Mesothelial cell of epicardium (in vitro differentiated cells): ENCODE measurements around the gene C1orf74. TPM values are rescaled to one million over a fixed set of nuclear protein-coding genes. Genes with fewer than 3 reads are reported as not detected.
A peak's percentile ranks its signal among the peaks of the same experiment; 100 is the strongest.

Experiments used
- DNase-seq, 2 experiments: peaks; one replicate each; pipeline ENCODE4 v3.0.0; 2021; ENCODE audit warnings: low spot score in 2 of 2; ENCODE audit not compliant: unreplicated experiment in 2 of 2
- H3K27ac Mint-ChIP-seq: 2 replicates; pipeline ENCODE4 v1.8.0; 2021; ENCODE audit warnings: mixed read lengths
- H3K27me3 Mint-ChIP-seq: 2 replicates; pipeline ENCODE4 v1.8.0; 2021; ENCODE audit warnings: low read depth, mixed read lengths
- H3K36me3 Mint-ChIP-seq: 2 replicates; pipeline ENCODE4 v1.8.0; 2021; ENCODE audit warnings: mixed read lengths
- H3K4me1 Mint-ChIP-seq: 2 replicates; pipeline ENCODE4 v1.8.0; 2021; ENCODE audit warnings: mixed read lengths
- H3K4me3 Mint-ChIP-seq: 2 replicates; pipeline ENCODE4 v1.8.0; 2021; ENCODE audit warnings: mild to moderate bottlenecking, moderate library complexity, mixed read lengths
- H3K9me3 Mint-ChIP-seq: 2 replicates; pipeline ENCODE4 v1.8.0; 2021; ENCODE audit warnings: mixed read lengths
- total RNA-seq: library from RNA; stranded (reverse); gene quantifications from 3 replicates; pipeline ENCODE4 v1.2.1, GENCODE V29; 2021
- TF ChIP-seq, protein P1 (sequence below): fragments of 200-600 bp; sonication (generic); IDR thresholded peaks from one replicate; pipeline ENCODE4 v1.5.0; 2021; ENCODE audit warnings: antibody characterized with exemption; ENCODE audit not compliant: unreplicated experiment

Gene C1orf74
- total RNA-seq, 1 donor from 2014 or later, result 3.8 TPM

- Mint-ChIP-seq H3K27me3 (no peaks in the 10 kb centered on the region), H3K4me1 (peaks cover 39% of the 10 kb centered on the region), H3K4me3 (no peak overlapping the region), H3K9me3 (no peaks in the 10 kb centered on the region), H3K27ac (peak overlapping the region; percentile 18), H3K36me3 (no peaks in the 10 kb centered on the region)
- TF ChIP-seq, protein P1, sequence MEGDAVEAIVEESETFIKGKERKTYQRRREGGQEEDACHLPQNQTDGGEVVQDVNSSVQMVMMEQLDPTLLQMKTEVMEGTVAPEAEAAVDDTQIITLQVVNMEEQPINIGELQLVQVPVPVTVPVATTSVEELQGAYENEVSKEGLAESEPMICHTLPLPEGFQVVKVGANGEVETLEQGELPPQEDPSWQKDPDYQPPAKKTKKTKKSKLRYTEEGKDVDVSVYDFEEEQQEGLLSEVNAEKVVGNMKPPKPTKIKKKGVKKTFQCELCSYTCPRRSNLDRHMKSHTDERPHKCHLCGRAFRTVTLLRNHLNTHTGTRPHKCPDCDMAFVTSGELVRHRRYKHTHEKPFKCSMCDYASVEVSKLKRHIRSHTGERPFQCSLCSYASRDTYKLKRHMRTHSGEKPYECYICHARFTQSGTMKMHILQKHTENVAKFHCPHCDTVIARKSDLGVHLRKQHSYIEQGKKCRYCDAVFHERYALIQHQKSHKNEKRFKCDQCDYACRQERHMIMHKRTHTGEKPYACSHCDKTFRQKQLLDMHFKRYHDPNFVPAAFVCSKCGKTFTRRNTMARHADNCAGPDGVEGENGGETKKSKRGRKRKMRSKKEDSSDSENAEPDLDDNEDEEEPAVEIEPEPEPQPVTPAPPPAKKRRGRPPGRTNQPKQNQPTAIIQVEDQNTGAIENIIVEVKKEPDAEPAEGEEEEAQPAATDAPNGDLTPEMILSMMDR, result no peak
- DNase-seq, result no peak
Observed at GRCh38 chr1:209817691-209818090, 33.3 kb upstream of the C1orf74 start.

- no peak overlapping the region for H3K4me3 Mint-ChIP-seq
- peak overlapping the region; percentile 98 for H3K27ac Mint-ChIP-seq
- H3K27me3 Mint-ChIP-seq, result no peaks in the 10 kb centered on the region
- TF ChIP-seq, protein P1, result no peak
- H3K4me1 Mint-ChIP-seq, result peaks cover 38% of the 10 kb centered on the region
- H3K36me3 Mint-ChIP-seq, result no peaks in the 10 kb centered on the region
- no peak for DNase-seq
- no peaks in the 10 kb centered on the region for H3K9me3 Mint-ChIP-seq
Observed at GRCh38 chr1:209816923-209817322, 32.6 kb upstream of the C1orf74 start.

GRCh38 chr1:209815931-209816341, 31.6 kb upstream of the C1orf74 start:
- peak in 1 of 2 experiments; percentile 50 for DNase-seq
- H3K4me3 Mint-ChIP-seq, result no peak overlapping the region
- H3K9me3 Mint-ChIP-seq, result no peaks in the 10 kb centered on the region
- H3K27me3 Mint-ChIP-seq, result no peaks in the 10 kb centered on the region
- peak overlapping the region; percentile 98 for H3K27ac Mint-ChIP-seq
- peaks cover 38% of the 10 kb centered on the region for H3K4me1 Mint-ChIP-seq
- H3K36me3 Mint-ChIP-seq, result no peaks in the 10 kb centered on the region
- TF ChIP-seq, protein P1, result no peak

DNA sequence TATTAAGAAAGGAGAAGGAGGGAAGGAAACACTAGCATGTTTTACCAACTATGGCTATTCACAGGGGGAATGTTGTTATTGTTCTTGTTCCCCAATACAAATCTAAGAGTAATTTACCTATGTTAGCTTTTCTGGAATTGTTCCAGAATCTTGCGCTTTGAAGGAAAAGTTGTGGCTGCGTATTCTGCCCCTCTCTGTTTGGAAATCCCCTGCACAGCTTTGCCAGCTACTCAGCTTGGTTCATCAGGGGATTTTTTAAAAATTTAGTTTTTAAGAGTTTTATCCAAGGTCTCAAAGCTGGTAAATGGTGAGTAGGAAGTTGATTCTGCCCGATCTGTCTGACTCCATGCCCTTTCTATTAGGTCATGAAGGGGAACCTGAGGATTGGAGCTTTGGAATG, 31.1 kb upstream of the C1orf74 start:
- Mint-ChIP-seq H3K36me3 (no peaks in the 10 kb centered on the region), H3K4me1 (peaks cover 40% of the 10 kb centered on the region), H3K9me3 (no peaks in the 10 kb centered on the region), H3K27ac (peak overlapping the region; percentile 98), H3K4me3 (no peak overlapping the region), H3K27me3 (no peaks in the 10 kb centered on the region)
- DNase-seq, result no peak
- TF ChIP-seq, protein P1, result no peak

- Mint-ChIP-seq H3K9me3 (no peaks in the 10 kb centered on the region), H3K4me1 (peaks cover 34% of the 10 kb centered on the region), H3K4me3 (no peak overlapping the region), H3K27ac (peak overlapping the region; percentile 37), H3K36me3 (no peaks in the 10 kb centered on the region), H3K27me3 (no peaks in the 10 kb centered on the region)
- TF ChIP-seq, protein P1, result no peak
- DNase-seq, result no peak
Observed at GRCh38 chr1:209813902-209814301, 29.5 kb upstream of the C1orf74 start.

DNA sequence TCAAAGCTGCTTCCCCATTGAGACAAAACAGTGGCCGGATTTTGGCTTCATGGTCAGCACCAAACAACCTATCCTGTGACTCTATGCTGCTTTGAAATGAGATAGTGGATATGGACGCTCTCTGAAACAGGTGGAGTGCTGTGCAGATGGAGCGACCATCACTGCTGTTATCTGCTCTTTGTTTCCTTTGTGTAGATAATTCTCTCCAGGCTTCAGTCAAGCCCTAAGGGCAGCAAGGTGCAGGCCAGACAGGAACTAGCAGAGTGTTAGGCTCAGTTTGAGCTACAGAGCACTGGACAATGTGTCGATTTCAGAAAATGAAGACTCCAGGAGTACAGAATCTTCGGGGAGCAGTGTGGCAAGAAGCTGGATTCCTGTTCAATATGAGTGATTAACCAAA, 26.4 kb upstream of the C1orf74 start:
- Mint-ChIP-seq H3K27me3 (peaks cover 3% of the 10 kb centered on the region), H3K4me1 (peaks cover 32% of the 10 kb centered on the region), H3K4me3 (no peak overlapping the region), H3K27ac (no peak overlapping the region), H3K36me3 (no peaks in the 10 kb centered on the region), H3K9me3 (no peaks in the 10 kb centered on the region)
- DNase-seq, result no peak
- TF ChIP-seq, protein P1, result no peak
